ENCODE results near the gene SLC8B1. TPM values are rescaled to one million over a fixed set of nuclear protein-coding genes. Genes with fewer than 3 reads are reported as not detected.

Gene SLC8B1
- polyA plus RNA-seq, 1 donor from 2014 or later: 1.1 TPM

DNA sequence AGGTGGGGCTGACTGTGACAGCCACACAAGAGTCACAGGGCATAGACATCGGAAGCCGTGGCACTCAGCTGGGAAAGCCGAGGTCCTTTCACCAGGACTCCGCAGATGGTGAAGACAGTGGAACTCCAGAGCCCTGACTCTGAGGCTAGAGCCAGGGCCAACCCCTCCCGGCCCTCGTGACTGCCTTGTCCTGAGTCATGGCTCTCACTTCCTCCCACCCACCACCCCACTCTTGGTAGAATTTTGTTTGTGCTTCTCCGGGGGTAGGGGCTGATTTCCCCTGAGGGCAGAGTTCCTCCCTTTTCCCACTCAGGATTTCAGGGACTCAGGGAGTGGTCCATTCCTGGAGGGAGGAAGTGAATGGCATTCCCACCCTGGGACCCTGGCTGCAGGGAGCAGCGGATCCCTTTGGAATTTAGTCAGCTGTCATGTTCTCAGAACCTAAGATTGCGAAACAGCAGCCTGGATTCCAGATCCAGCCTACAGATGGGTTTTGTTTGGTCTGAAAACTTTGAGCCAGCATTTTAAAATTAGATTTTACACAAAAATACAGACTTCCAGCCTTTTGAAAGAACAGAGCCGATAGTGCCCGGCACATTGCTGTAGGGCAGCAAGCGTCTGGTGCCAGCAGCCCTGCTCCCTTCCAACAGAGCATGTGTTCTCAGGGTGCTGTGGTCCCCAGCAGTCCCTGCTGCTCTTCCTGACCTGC, 62.9 kb downstream of the SLC8B1 start:
- Histone ChIP-seq H3K27ac (ENCODE audit: low read length) (no peak overlapping the region), H4K20me1 (ENCODE audit: insufficient read depth) (no peaks in the 10 kb centered on the region), H3F3A (ENCODE audit: insufficient read depth, low read length, poor library complexity, severe bottlenecking) (no peaks in the 10 kb centered on the region), H3K4me3 (ENCODE audit: low read length) (no peak overlapping the region), H3K79me2 (replicated peaks; ENCODE audit: insufficient read depth, low read length) (no peaks in the 10 kb centered on the region), H3K36me3 (ENCODE audit: insufficient read depth, low read length) (no peaks in the 10 kb centered on the region), H3K9ac (ENCODE audit: low read length) (no peak overlapping the region), H3K9me3 (ENCODE audit: low read length) (no peaks in the 10 kb centered on the region), H3K4me2 (ENCODE audit: low read length) (no peak overlapping the region), H2AFZ (ENCODE audit: low read depth, low read length) (no peak overlapping the region), H3K9me2 (ENCODE audit: insufficient read depth, low read length) (no peaks in the 10 kb centered on the region), H3K27me3 (ENCODE audit: insufficient read depth, low read depth, low read length) (no peaks in the 10 kb centered on the region)
- TF ChIP-seq POLR2AphosphoS5 (IDR thresholded peaks at IDR 0.05) (no peak), SMC3 (conservative IDR thresholded peaks at IDR 0.05; ENCODE audit: poor library complexity) (no peak), EP300 (conservative IDR thresholded peaks at IDR 0.05; ENCODE audit: poor library complexity, severe bottlenecking) (no peak), RAD21 (conservative IDR thresholded peaks at IDR 0.05) (no peak), TAF1 (IDR thresholded peaks at IDR 0.05; ENCODE audit: low read depth) (no peak), EZH2 (IDR thresholded peaks at IDR 0.05; ENCODE audit: borderline replicate concordance, insufficient read depth, low read length, poor library complexity, severe bottlenecking) (no peak), MXI1 (conservative IDR thresholded peaks at IDR 0.05; ENCODE audit: poor library complexity, severe bottlenecking) (no peak)
- TF ChIP-seq, protein P1, sequence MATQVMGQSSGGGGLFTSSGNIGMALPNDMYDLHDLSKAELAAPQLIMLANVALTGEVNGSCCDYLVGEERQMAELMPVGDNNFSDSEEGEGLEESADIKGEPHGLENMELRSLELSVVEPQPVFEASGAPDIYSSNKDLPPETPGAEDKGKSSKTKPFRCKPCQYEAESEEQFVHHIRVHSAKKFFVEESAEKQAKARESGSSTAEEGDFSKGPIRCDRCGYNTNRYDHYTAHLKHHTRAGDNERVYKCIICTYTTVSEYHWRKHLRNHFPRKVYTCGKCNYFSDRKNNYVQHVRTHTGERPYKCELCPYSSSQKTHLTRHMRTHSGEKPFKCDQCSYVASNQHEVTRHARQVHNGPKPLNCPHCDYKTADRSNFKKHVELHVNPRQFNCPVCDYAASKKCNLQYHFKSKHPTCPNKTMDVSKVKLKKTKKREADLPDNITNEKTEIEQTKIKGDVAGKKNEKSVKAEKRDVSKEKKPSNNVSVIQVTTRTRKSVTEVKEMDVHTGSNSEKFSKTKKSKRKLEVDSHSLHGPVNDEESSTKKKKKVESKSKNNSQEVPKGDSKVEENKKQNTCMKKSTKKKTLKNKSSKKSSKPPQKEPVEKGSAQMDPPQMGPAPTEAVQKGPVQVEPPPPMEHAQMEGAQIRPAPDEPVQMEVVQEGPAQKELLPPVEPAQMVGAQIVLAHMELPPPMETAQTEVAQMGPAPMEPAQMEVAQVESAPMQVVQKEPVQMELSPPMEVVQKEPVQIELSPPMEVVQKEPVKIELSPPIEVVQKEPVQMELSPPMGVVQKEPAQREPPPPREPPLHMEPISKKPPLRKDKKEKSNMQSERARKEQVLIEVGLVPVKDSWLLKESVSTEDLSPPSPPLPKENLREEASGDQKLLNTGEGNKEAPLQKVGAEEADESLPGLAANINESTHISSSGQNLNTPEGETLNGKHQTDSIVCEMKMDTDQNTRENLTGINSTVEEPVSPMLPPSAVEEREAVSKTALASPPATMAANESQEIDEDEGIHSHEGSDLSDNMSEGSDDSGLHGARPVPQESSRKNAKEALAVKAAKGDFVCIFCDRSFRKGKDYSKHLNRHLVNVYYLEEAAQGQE (IDR thresholded peaks at IDR 0.05; ENCODE audit: borderline replicate concordance): no peak
- TF ChIP-seq, protein P2, sequence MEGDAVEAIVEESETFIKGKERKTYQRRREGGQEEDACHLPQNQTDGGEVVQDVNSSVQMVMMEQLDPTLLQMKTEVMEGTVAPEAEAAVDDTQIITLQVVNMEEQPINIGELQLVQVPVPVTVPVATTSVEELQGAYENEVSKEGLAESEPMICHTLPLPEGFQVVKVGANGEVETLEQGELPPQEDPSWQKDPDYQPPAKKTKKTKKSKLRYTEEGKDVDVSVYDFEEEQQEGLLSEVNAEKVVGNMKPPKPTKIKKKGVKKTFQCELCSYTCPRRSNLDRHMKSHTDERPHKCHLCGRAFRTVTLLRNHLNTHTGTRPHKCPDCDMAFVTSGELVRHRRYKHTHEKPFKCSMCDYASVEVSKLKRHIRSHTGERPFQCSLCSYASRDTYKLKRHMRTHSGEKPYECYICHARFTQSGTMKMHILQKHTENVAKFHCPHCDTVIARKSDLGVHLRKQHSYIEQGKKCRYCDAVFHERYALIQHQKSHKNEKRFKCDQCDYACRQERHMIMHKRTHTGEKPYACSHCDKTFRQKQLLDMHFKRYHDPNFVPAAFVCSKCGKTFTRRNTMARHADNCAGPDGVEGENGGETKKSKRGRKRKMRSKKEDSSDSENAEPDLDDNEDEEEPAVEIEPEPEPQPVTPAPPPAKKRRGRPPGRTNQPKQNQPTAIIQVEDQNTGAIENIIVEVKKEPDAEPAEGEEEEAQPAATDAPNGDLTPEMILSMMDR (IDR thresholded peaks at IDR 0.05; ENCODE audit: poor library complexity, severe bottlenecking): no peak

DNA sequence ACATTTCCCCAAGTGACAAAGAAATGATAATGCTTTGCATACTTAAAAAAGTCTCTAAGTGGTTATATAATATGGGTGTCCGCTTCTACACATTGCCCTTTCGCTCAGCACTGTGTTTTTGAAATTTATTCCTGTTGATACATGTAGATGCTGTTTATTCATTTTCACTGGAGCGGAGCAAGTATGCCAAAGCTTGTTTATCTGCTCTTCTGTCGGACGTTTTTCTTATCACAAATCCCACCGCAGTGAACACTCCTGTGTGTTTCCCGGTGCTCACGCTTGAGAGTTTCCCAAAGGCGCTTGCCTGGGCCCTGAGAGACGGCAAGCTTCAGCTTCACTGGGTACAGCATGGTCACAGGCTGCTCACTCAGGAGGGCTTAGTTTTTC, 63.5 kb downstream of the SLC8B1 start:
- no peak overlapping the region for H3K27ac ChIP-seq (ENCODE audit: low read length)

More for the DNA sequence above, 63.5 kb downstream of the SLC8B1 start:
- H3K4me3 ChIP-seq (ENCODE audit: low read length): no peak overlapping the region
- H4K20me1 ChIP-seq (ENCODE audit: insufficient read depth): no peaks in the 10 kb centered on the region
- H3F3A ChIP-seq (ENCODE audit: insufficient read depth, low read length, poor library complexity, severe bottlenecking): no peaks in the 10 kb centered on the region
- no peaks in the 10 kb centered on the region for H3K79me2 ChIP-seq (replicated peaks; ENCODE audit: insufficient read depth, low read length)
- no peak overlapping the region for H3K9ac ChIP-seq (ENCODE audit: low read length)
- no peaks in the 10 kb centered on the region for H3K9me2 ChIP-seq (ENCODE audit: insufficient read depth, low read length)
- H3K27me3 ChIP-seq (ENCODE audit: insufficient read depth, low read depth, low read length): no peaks in the 10 kb centered on the region
- H2AFZ ChIP-seq (ENCODE audit: low read depth, low read length): no peak overlapping the region
- TF ChIP-seq POLR2AphosphoS5 (IDR thresholded peaks at IDR 0.05): no peak
- no peak for TF ChIP-seq TAF1 (IDR thresholded peaks at IDR 0.05; ENCODE audit: low read depth)
- TF ChIP-seq EP300 (conservative IDR thresholded peaks at IDR 0.05; ENCODE audit: poor library complexity, severe bottlenecking): no peak
- no peak for TF ChIP-seq RAD21 (conservative IDR thresholded peaks at IDR 0.05)
- TF ChIP-seq, protein P1 (IDR thresholded peaks at IDR 0.05; ENCODE audit: borderline replicate concordance): no peak
- TF ChIP-seq, protein P2 (IDR thresholded peaks at IDR 0.05; ENCODE audit: poor library complexity, severe bottlenecking): no peak
- no peak for TF ChIP-seq MXI1 (conservative IDR thresholded peaks at IDR 0.05; ENCODE audit: poor library complexity, severe bottlenecking)
- no peak for TF ChIP-seq SMC3 (conservative IDR thresholded peaks at IDR 0.05; ENCODE audit: poor library complexity)
- TF ChIP-seq EZH2 (IDR thresholded peaks at IDR 0.05; ENCODE audit: borderline replicate concordance, insufficient read depth, low read length, poor library complexity, severe bottlenecking): no peak
- H3K36me3 ChIP-seq (ENCODE audit: insufficient read depth, low read length): no peaks in the 10 kb centered on the region
- H3K4me2 ChIP-seq (ENCODE audit: low read length): no peak overlapping the region
- H3K9me3 ChIP-seq (ENCODE audit: low read length): no peaks in the 10 kb centered on the region

Measured in neural cell (in vitro differentiated cells).